Loucy (cell line): ENCODE data around the gene KCTD4.

Experiments used
- H2AFZ ChIP-seq: fragments of 200-600 bp; sonication (generic); 2 replicates; pipeline ENCODE4 v1.6.0; 2016; ENCODE audit warnings: antibody characterized with exemption, mild to moderate bottlenecking, low read length, moderate library complexity
- H3F3A ChIP-seq: fragments of 200-600 bp; 2 replicates; pipeline ENCODE4 v1.6.0; 2016; ENCODE audit warnings: antibody characterized with exemption, low read depth, mild to moderate bottlenecking
- H3K27me3 ChIP-seq: fragments of 200-600 bp; sonication (generic); 2 replicates; pipeline ENCODE4 v1.6.1; 2014; ENCODE audit warnings: low read length, mild to moderate bottlenecking; ENCODE audit not compliant: insufficient read depth, poor library complexity, severe bottlenecking
- H3K36me3 ChIP-seq: fragments of 200-600 bp; sonication (generic); 2 replicates; pipeline ENCODE4 v1.6.1; 2016; ENCODE audit warnings: low read length; ENCODE audit not compliant: insufficient read depth
- H3K4me1 ChIP-seq: fragments of 200-600 bp; sonication (generic); 2 replicates; pipeline ENCODE4 v1.5.1; 2014; ENCODE audit warnings: low read length, mild to moderate bottlenecking; ENCODE audit not compliant: insufficient read depth, poor library complexity, severe bottlenecking
- H3K4me2 ChIP-seq: fragments of 200-600 bp; sonication (generic); 2 replicates; pipeline ENCODE4 v1.6.0; 2014; ENCODE audit warnings: antibody characterized with exemption, low read length, low read depth, mild to moderate bottlenecking; ENCODE audit not compliant: poor library complexity, severe bottlenecking
- H3K4me3 ChIP-seq: fragments of 200-600 bp; sonication (generic); 2 replicates; pipeline ENCODE4 v1.5.1; 2014; ENCODE audit warnings: low read length, mild to moderate bottlenecking, mixed read lengths; ENCODE audit not compliant: poor library complexity, severe bottlenecking
- H3K79me2 ChIP-seq: fragments of 200-600 bp; sonication (generic); 2 replicates; pipeline ENCODE4 v1.6.1; 2014; ENCODE audit warnings: low read length; ENCODE audit not compliant: insufficient read depth
- H3K9ac ChIP-seq: fragments of 200-600 bp; sonication (generic); 2 replicates; pipeline ENCODE4 v1.6.0; 2014; ENCODE audit warnings: mild to moderate bottlenecking, low read depth, low read length, moderate library complexity; ENCODE audit not compliant: poor library complexity, severe bottlenecking
- H3K9me2 ChIP-seq: fragments of 200-600 bp; sonication (generic); replicated peaks from 2 replicates; pipeline ENCODE4 v1.6.1; 2016; ENCODE audit warnings: low read depth, low read length, mixed read lengths
- H3K9me3 ChIP-seq: fragments of 200-600 bp; sonication (generic); 2 replicates; pipeline ENCODE4 v1.6.1; 2014; ENCODE audit warnings: mild to moderate bottlenecking, antibody characterized with exemption, low read length, low read depth; ENCODE audit not compliant: insufficient read depth
- H4K20me1 ChIP-seq: fragments of 200-600 bp; sonication (generic); 2 replicates; pipeline ENCODE4 v1.6.0; 2014; ENCODE audit warnings: antibody characterized with exemption, low read length, mild to moderate bottlenecking; ENCODE audit not compliant: insufficient read depth, poor library complexity, severe bottlenecking
- EZH2phosphoT487 ChIP-seq: fragments of 200-600 bp; IDR thresholded peaks from 2 replicates; pipeline ENCODE4 v1.6.1; 2018; ENCODE audit warnings: antibody characterized with exemption, mild to moderate bottlenecking, moderate library complexity, borderline replicate concordance
- TF ChIP-seq, protein P1 (sequence below): fragments of 200-600 bp; sonication (generic); conservative IDR thresholded peaks from 2 replicates; pipeline ENCODE4 v1.5.1; 2014; ENCODE audit warnings: mild to moderate bottlenecking, antibody characterized with exemption, low read length

Gene KCTD4

DNA sequence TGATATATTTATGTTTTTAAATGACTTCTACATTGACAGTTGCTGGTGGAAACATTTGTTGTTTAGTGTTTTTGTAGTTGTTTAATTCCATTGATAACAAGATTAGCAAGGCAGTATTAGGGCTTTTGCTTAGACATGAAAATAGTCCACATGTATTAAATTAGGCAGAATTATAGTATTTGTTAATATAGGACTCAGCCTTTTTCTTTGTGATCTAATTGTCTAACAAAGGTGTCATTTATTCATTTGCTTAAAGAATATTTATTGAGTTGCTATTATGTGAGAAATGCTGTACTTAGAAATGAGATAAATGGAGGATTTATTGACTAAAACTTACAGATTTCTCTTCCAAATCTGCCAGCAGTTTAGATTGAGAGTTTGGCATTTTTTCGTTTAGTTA is 41.7 kb upstream of the KCTD4 start:
- H3K36me3 ChIP-seq: 0 out of 2 replicates have a peak, but pooled peaks cover 3% of the 10 kb centered on the region
- H3K4me2 ChIP-seq: no peak overlapping the region
- TF ChIP-seq, protein P1, sequence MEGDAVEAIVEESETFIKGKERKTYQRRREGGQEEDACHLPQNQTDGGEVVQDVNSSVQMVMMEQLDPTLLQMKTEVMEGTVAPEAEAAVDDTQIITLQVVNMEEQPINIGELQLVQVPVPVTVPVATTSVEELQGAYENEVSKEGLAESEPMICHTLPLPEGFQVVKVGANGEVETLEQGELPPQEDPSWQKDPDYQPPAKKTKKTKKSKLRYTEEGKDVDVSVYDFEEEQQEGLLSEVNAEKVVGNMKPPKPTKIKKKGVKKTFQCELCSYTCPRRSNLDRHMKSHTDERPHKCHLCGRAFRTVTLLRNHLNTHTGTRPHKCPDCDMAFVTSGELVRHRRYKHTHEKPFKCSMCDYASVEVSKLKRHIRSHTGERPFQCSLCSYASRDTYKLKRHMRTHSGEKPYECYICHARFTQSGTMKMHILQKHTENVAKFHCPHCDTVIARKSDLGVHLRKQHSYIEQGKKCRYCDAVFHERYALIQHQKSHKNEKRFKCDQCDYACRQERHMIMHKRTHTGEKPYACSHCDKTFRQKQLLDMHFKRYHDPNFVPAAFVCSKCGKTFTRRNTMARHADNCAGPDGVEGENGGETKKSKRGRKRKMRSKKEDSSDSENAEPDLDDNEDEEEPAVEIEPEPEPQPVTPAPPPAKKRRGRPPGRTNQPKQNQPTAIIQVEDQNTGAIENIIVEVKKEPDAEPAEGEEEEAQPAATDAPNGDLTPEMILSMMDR: no peak
- no peak for TF ChIP-seq EZH2phosphoT487
- no peaks in the 10 kb centered on the region for H3K9me2 ChIP-seq
- no peaks in the 10 kb centered on the region for H4K20me1 ChIP-seq
- no peak overlapping the region for H3K9ac ChIP-seq
- H3K9me3 ChIP-seq: no peaks in the 10 kb centered on the region
- no peaks in the 10 kb centered on the region for H3K4me1 ChIP-seq
- no peaks in the 10 kb centered on the region for H3K79me2 ChIP-seq
- no peak overlapping the region for H3K4me3 ChIP-seq
- no peak overlapping the region for H2AFZ ChIP-seq
- H3K27me3 ChIP-seq: no peaks in the 10 kb centered on the region
- H3F3A ChIP-seq: no peaks in the 10 kb centered on the region

DNA sequence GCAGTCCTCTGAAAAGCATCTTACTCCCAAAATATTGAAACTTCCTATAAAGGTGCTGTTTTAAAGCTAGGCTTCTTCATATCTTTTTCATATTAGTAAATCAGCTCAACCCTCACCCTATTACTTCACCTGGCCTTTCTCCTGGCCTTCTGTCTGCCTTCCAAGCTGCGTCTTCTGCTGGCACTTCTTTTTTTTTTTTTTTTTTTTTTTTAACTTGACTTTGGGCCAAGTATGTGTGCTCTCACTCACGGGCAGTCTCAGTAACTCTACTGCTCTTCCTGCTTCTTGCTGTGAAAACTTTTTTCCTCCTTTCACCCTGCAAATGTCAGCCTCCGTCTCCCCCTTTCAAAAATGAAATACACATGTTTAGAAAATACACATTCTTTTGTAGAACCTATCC is 41.2 kb upstream of the KCTD4 start:
- Histone ChIP-seq H2AFZ (no peak overlapping the region), H3F3A (no peaks in the 10 kb centered on the region), H3K79me2 (no peaks in the 10 kb centered on the region), H3K9ac (no peak overlapping the region), H3K9me2 (no peaks in the 10 kb centered on the region), H3K36me3 (0 out of 2 replicates have a peak, but pooled peaks cover 3% of the 10 kb centered on the region), H3K9me3 (no peaks in the 10 kb centered on the region), H3K4me2 (no peak overlapping the region), H3K4me1 (no peaks in the 10 kb centered on the region), H3K4me3 (no peak overlapping the region), H4K20me1 (no peaks in the 10 kb centered on the region), H3K27me3 (no peaks in the 10 kb centered on the region)
- TF ChIP-seq, protein P1: no peak
- TF ChIP-seq EZH2phosphoT487: no peak

DNA sequence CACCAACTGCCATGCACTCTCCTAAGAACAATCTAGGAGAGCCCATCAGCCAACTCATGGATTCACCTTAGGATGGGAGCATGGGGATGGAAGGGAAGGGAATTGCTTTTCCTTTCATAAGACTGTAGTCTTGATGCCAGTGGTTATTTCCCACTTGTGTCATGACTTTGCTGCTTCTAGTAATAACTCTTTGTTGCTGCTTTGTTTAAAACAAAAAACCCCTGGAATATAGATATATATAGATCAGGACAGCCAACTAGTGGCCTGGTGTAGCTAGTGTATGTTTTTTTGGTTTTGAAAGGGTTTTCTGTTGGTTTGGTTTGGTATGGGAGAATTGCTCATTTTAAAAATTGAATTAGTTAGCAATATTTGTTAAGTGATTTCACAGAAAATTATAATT is 39.3 kb upstream of the KCTD4 start:
- no peaks in the 10 kb centered on the region for H3K4me1 ChIP-seq
- 0 out of 2 replicates have a peak, but pooled peaks cover 3% of the 10 kb centered on the region for H3K36me3 ChIP-seq
- TF ChIP-seq, protein P1: no peak
- TF ChIP-seq EZH2phosphoT487: no peak
- H3K4me3 ChIP-seq: no peak overlapping the region
- H3K9ac ChIP-seq: no peak overlapping the region
- H3K27me3 ChIP-seq: no peaks in the 10 kb centered on the region
- H3K9me2 ChIP-seq: no peaks in the 10 kb centered on the region
- no peaks in the 10 kb centered on the region for H3K79me2 ChIP-seq
- H3F3A ChIP-seq: no peaks in the 10 kb centered on the region
- H2AFZ ChIP-seq: no peak overlapping the region
- H3K4me2 ChIP-seq: no peak overlapping the region
- H3K9me3 ChIP-seq: no peaks in the 10 kb centered on the region
- no peaks in the 10 kb centered on the region for H4K20me1 ChIP-seq
